A673 (cell line): Measurements from ENCODE around the gene ZNF580. TPM values are rescaled to one million over a fixed set of nuclear protein-coding genes. Genes with fewer than 3 reads are reported as not detected.

Experiments used
- BruUV-seq: library from RNA; stranded (reverse); fragments of 400-500 nt; replicated peaks from 2 replicates; lab custom pipeline; 2021; lab: Mats Ljungman, UMichigan
- CTCF ChIA-PET: fragments of 300-600 bp; sonication (Branson Sonifier 250); formaldehyde crosslinking; loops from one replicate; lab custom pipeline; 2022; ENCODE audit warnings: antibody characterized with exemption; lab: Charles Lee
- POLR2A ChIA-PET: fragments of 300-600 bp; sonication (Branson Sonifier 250); formaldehyde crosslinking; loops from one replicate; lab custom pipeline; 2022; ENCODE audit warnings: antibody characterized with exemption; ENCODE audit not compliant: low non-redundant PET; lab: Charles Lee
- DNase-seq: peaks from one replicate; pipeline ENCODE4 v3.0.0-alpha.2; 2015; ENCODE audit warnings: low spot score
- H3K27ac ChIP-seq: fragments of 200-600 bp; sonication (generic); 2 replicates; pipeline ENCODE4 v1.5.1; 2016; ENCODE audit warnings: mixed run types, low read depth, mild to moderate bottlenecking, mixed read lengths, antibody characterized with exemption, low read length; ENCODE audit not compliant: poor library complexity, severe bottlenecking
- H3K27me3 ChIP-seq: fragments of 200-600 bp; sonication (generic); replicated peaks from 2 replicates; pipeline ENCODE4 v1.6.1; 2017; ENCODE audit warnings: mixed run types, low read depth, mild to moderate bottlenecking, mixed read lengths, antibody characterized with exemption, low read length; ENCODE audit not compliant: insufficient read depth, poor library complexity
- H3K36me3 ChIP-seq: fragments of 200-600 bp; sonication (generic); 2 replicates; pipeline ENCODE4 v1.6.1; 2016; ENCODE audit warnings: mixed run types, mild to moderate bottlenecking, mixed read lengths, antibody characterized with exemption, low read length; ENCODE audit not compliant: insufficient read depth, poor library complexity, severe bottlenecking
- H3K4me1 ChIP-seq: fragments of 200-600 bp; sonication (generic); 2 replicates; pipeline ENCODE4 v1.6.1; 2017; ENCODE audit warnings: mixed run types, mild to moderate bottlenecking, mixed read lengths, antibody characterized with exemption, low read length; ENCODE audit not compliant: insufficient read depth, poor library complexity, severe bottlenecking
- H3K4me3 ChIP-seq: fragments of 200-600 bp; sonication (generic); 2 replicates; pipeline ENCODE4 v1.5.1; 2016; ENCODE audit warnings: low read depth, mixed run types, mild to moderate bottlenecking, mixed read lengths, low read length; ENCODE audit not compliant: poor library complexity, severe bottlenecking
- H3K9me3 ChIP-seq: fragments of 200-600 bp; sonication (generic); 2 replicates; pipeline ENCODE4 v1.6.1; 2016; ENCODE audit warnings: mixed run types, low read depth, mild to moderate bottlenecking, mixed read lengths, antibody characterized with exemption, low read length; ENCODE audit not compliant: poor library complexity, severe bottlenecking
- EZH2 ChIP-seq: fragments of 200-600 bp; sonication (generic); IDR thresholded peaks from 2 replicates; pipeline ENCODE4 v1.6.1; 2017; ENCODE audit warnings: borderline replicate concordance, low read depth, mild to moderate bottlenecking, mixed read lengths, antibody characterized with exemption, low read length; ENCODE audit not compliant: poor library complexity, severe bottlenecking
- intact Hi-C: fragments of 100-400 bp; cut with micrococcal nuclease; formaldehyde crosslinking; loops from one replicate; pipeline ENCODE4 v1.10.0; 2022; ENCODE audit not compliant: unreplicated experiment
- total RNA-seq: library from RNA; stranded (reverse); gene quantifications from 2 replicates; pipeline ENCODE4 v1.2.3, GENCODE V29; 2021
- TF ChIP-seq, protein P1 (sequence below): fragments of 300-800, 200-600 bp; sonication (generic); conservative IDR thresholded peaks from 2 replicates; pipeline ENCODE4 v1.5.1; 2017; ENCODE audit warnings: low read depth, mild to moderate bottlenecking, antibody characterized with exemption, low read length, moderate library complexity, mixed read lengths

The ZNF580 gene
- total RNA-seq, 1 experiment from 2014 or later, result 49.1 TPM

DNA sequence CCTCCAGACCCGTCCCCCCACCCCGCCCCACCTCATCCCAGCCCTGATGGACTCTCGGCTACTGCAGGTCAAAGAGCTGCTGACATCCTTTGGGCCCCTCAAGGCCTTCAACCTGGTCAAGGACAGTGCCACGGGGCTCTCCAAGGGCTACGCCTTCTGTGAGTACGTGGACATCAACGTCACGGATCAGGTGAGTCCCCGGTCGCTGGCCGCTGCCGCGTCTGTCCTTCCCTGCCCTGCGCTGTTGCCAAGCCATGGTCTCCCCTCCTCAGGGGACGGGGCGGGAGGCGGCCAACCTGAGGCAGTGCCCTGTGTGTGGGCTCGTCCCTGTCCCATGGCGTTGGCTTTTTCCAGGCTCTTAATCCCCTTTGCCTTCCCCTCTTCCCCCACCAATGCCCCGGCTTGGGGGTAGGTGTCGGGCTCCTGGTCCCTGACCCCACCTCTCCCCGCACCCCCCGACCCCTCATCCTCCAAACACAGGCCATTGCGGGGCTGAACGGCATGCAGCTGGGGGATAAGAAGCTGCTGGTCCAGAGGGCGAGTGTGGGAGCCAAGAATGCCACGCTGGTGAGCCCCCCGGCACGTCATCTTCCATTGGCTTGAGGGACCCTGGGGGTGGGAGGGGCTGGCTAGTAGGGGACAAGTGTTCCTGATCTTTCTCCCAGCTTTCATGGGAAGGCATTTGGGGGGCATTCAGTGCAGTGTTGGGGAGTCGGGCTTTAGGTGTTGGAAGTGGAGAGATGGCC, 28.0 kb downstream of the ZNF580 start:
- H3K4me3 ChIP-seq, result no peak overlapping the region
- BruUV-seq, result no TSS peak
- no peaks in the 10 kb centered on the region for H3K27me3 ChIP-seq
- no peaks in the 10 kb centered on the region for H3K9me3 ChIP-seq
- no peak overlapping the region for H3K27ac ChIP-seq
- TF ChIP-seq, protein P1, sequence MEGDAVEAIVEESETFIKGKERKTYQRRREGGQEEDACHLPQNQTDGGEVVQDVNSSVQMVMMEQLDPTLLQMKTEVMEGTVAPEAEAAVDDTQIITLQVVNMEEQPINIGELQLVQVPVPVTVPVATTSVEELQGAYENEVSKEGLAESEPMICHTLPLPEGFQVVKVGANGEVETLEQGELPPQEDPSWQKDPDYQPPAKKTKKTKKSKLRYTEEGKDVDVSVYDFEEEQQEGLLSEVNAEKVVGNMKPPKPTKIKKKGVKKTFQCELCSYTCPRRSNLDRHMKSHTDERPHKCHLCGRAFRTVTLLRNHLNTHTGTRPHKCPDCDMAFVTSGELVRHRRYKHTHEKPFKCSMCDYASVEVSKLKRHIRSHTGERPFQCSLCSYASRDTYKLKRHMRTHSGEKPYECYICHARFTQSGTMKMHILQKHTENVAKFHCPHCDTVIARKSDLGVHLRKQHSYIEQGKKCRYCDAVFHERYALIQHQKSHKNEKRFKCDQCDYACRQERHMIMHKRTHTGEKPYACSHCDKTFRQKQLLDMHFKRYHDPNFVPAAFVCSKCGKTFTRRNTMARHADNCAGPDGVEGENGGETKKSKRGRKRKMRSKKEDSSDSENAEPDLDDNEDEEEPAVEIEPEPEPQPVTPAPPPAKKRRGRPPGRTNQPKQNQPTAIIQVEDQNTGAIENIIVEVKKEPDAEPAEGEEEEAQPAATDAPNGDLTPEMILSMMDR, result no peak
- no peak for TF ChIP-seq EZH2
- ChIA-PET CTCF (no interaction called here), POLR2A (interaction anchor here (0.5 kb wide), 1 partner anchor 33 kb away, joined by 8 read pairs; no protein-coding TSS in a partner anchor)
- intact Hi-C loops, result no loop called here
- H3K36me3 ChIP-seq, result peaks cover 68% of the 10 kb centered on the region
- no peak for DNase-seq
- H3K4me1 ChIP-seq, result peaks cover 46% of the 10 kb centered on the region

DNA sequence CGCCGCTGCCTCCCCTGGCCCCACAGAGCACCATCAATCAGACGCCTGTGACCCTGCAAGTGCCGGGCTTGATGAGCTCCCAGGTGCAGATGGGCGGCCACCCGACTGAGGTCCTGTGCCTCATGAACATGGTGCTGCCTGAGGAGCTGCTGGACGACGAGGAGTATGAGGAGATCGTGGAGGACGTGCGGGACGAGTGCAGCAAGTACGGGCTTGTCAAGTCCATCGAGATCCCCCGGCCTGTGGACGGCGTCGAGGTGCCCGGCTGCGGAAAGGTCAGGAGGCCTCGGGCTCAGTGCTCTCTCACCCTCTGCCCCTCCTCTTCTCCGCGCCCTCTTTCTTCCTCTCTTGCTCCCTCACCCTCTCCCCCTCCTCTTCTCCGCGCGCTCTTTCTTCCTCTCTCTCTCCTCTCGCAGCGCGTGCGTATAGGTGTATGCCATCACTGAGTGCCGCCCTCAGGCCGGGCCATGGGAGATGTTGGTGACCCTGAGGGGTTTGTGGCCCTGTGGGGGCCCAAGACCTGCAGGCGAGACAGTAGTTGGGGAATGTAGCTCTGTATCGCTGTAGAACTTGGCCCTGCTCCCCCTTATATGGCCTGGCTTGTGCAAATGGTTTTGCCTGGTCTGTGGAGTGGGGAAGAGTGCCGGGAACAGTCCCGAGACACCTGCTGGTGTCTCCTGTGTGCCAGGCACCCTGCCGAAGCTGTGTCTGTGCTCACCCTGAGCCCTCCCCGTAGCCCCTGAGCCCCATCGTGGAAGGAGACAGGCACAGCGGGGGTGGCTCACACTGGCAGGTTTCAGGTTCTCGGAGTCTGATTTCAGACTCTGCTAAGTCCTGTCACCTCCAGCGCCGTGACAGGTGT, 28.8 kb downstream of the ZNF580 start:
- peak overlapping the region; percentile 78 for H3K27ac ChIP-seq
- no peak for DNase-seq
- H3K9me3 ChIP-seq, result no peaks in the 10 kb centered on the region
- H3K27me3 ChIP-seq, result no peaks in the 10 kb centered on the region
- ChIA-PET CTCF (no interaction called here), POLR2A (no interaction called here)
- TF ChIP-seq EZH2, result no peak
- TF ChIP-seq, protein P1, result no peak
- peaks cover 59% of the 10 kb centered on the region for H3K36me3 ChIP-seq
- H3K4me3 ChIP-seq, result no peak overlapping the region
- intact Hi-C loops, result loop anchor here (2.0 to 10.0 kb wide), 2 partner anchors 13 to 645 kb away; partner anchors contain the start of gene ZSCAN5A
- peaks cover 48% of the 10 kb centered on the region for H3K4me1 ChIP-seq
- BruUV-seq, result TSS peak; percentile 4

DNA sequence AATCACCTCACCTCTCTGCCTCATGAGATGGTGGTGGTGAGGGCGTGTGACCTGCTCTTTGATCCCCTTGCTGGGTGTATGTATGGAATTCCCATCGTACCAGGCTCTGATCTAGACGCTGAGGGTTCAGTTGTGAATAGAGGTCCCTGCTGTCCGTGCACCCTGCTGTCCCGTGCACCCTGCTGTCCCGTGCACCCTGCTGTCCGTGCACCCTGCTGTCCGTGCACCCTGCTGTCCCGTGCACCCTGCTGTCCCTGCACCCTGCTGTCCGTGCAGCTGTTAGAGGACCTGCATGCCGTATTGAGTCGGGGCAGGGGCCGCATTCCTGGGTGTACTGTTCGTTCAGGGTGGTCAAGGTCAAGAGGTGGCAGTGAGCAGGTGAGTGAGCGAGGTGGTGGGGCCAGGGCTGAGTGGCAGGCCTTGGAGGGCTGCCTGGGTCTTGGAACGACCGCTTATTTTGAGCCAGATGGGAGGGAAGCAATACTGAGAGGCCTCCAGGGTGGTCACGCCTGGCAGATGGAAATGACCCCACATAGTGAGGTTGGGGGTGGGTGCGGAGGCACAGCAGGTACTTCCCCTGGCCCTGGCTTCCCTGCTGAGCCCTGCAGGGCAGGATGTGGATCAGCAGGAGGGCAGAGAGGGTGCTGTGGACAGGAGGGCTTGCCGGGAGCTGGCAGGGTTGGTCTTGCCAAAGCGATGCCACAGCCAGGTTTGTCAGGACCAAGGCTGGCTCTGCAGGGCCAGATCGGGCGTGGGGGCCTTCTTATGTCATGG, 29.7 kb downstream of the ZNF580 start:
- no TSS peak for BruUV-seq
- TF ChIP-seq, protein P1, result no peak
- TF ChIP-seq EZH2, result no peak
- intact Hi-C loops, result loop anchor here (2.0 to 10.0 kb wide), 2 partner anchors 14 to 644 kb away; partner anchors contain the start of gene ZSCAN5A
- Histone ChIP-seq H3K4me3 (no peak overlapping the region), H3K9me3 (no peaks in the 10 kb centered on the region), H3K36me3 (peaks cover 55% of the 10 kb centered on the region), H3K27me3 (no peaks in the 10 kb centered on the region), H3K27ac (peak overlapping the region; percentile 78), H3K4me1 (peaks cover 48% of the 10 kb centered on the region)
- DNase-seq, result peak; percentile 54
- POLR2A ChIA-PET, result no interaction called here
- CTCF ChIA-PET, result interaction anchor here (1.2 to 2.3 kb wide), 2 partner anchors 16 to 38 kb away, joined by 3 to 7 read pairs; partner anchors contain the start of gene U2AF2
